Measurements from ENCODE around the gene XIRP1. TPM values are rescaled to one million over a fixed set of nuclear protein-coding genes. Genes with fewer than 3 reads are reported as not detected.

The XIRP1 gene
- total RNA-seq, 2 donors from 2014 or later, result not detected

- no peak overlapping the region for H3K9ac ChIP-seq (ENCODE audit: extremely low read depth, low read length, poor library complexity, severe bottlenecking)
- no peaks in the 10 kb centered on the region for H3K36me3 ChIP-seq (ENCODE audit: control insufficient read depth, insufficient read depth, low read length)
- H3K27ac Mint-ChIP-seq, result no peak overlapping the region
- H3K36me3 Mint-ChIP-seq (ENCODE audit: low read depth), result no peaks in the 10 kb centered on the region
- H3K9me3 ChIP-seq (ENCODE audit: control insufficient read depth, low read length), result peaks cover 7% of the 10 kb centered on the region
- no peak for DNase-seq
- no peak overlapping the region for H3K4me3 Mint-ChIP-seq
- no peak overlapping the region for H3K27ac ChIP-seq (ENCODE audit: low read depth, low read length)
- no peaks in the 10 kb centered on the region for H3K27me3 ChIP-seq (ENCODE audit: control insufficient read depth, insufficient read depth, low read length, poor library complexity, severe bottlenecking)
- no peaks in the 10 kb centered on the region for H3K27me3 Mint-ChIP-seq (ENCODE audit: insufficient read depth)
- H3K4me1 ChIP-seq (ENCODE audit: control insufficient read depth, insufficient read depth, low read length), result no peaks in the 10 kb centered on the region
- 80 to 92% methylated on average over 1 to 2 of the region's 2 CpGs for WGBS, 2 experiments (ENCODE audit: insufficient coverage in 1 of 2, insufficient read length in 1 of 2)
- H3K9me3 Mint-ChIP-seq, result no peaks in the 10 kb centered on the region
- TF ChIP-seq CTCF (conservative IDR thresholded peaks at IDR 0.05), result no peak
- H3K4me3 ChIP-seq (ENCODE audit: low read length), result no peak overlapping the region
- peaks cover 17% of the 10 kb centered on the region for H3K4me1 Mint-ChIP-seq
These were observed 21.2 kb upstream of the XIRP1 start for GRCh38 chr3:39213613-39214012.

GRCh38 chr3:39212665-39213064 lies 20.3 kb upstream of the XIRP1 start:
- no peak overlapping the region for H3K27ac ChIP-seq (ENCODE audit: low read depth, low read length)
- no peak for TF ChIP-seq CTCF (conservative IDR thresholded peaks at IDR 0.05)
- H3K27me3 Mint-ChIP-seq (ENCODE audit: insufficient read depth), result no peaks in the 10 kb centered on the region
- H3K4me1 ChIP-seq (ENCODE audit: control insufficient read depth, insufficient read depth, low read length), result peaks cover 7% of the 10 kb centered on the region
- WGBS, 2 experiments (ENCODE audit: insufficient coverage in 1 of 2, insufficient read length in 1 of 2), result 100% methylated on average over 1 of the region's 1 CpG; no CpG with 5 or more reads in 1 of the 2 experiments
- no peaks in the 10 kb centered on the region for H3K36me3 ChIP-seq (ENCODE audit: control insufficient read depth, insufficient read depth, low read length)
- H3K4me3 Mint-ChIP-seq, result no peak overlapping the region
- H3K36me3 Mint-ChIP-seq (ENCODE audit: low read depth), result no peaks in the 10 kb centered on the region
- H3K4me3 ChIP-seq (ENCODE audit: low read length), result no peak overlapping the region
- no peaks in the 10 kb centered on the region for H3K27me3 ChIP-seq (ENCODE audit: control insufficient read depth, insufficient read depth, low read length, poor library complexity, severe bottlenecking)
- H3K9me3 Mint-ChIP-seq, result no peaks in the 10 kb centered on the region
- H3K4me1 Mint-ChIP-seq, result peaks cover 26% of the 10 kb centered on the region
- H3K9ac ChIP-seq (ENCODE audit: extremely low read depth, low read length, poor library complexity, severe bottlenecking), result no peak overlapping the region
- DNase-seq, result no peak
- no peak overlapping the region for H3K27ac Mint-ChIP-seq
- H3K9me3 ChIP-seq (ENCODE audit: control insufficient read depth, low read length), result peaks cover 7% of the 10 kb centered on the region

- no peaks in the 10 kb centered on the region for H3K36me3 ChIP-seq (ENCODE audit: control insufficient read depth, insufficient read depth, low read length)
- Mint-ChIP-seq H3K36me3 (ENCODE audit: low read depth) (no peaks in the 10 kb centered on the region), H3K27ac (no peak overlapping the region), H3K9me3 (no peaks in the 10 kb centered on the region), H3K4me1 (peaks cover 38% of the 10 kb centered on the region), H3K4me3 (no peak overlapping the region), H3K27me3 (ENCODE audit: insufficient read depth) (no peaks in the 10 kb centered on the region)
- no peak overlapping the region for H3K9ac ChIP-seq (ENCODE audit: extremely low read depth, low read length, poor library complexity, severe bottlenecking)
- H3K9me3 ChIP-seq (ENCODE audit: control insufficient read depth, low read length), result peaks cover 7% of the 10 kb centered on the region
- H3K4me3 ChIP-seq (ENCODE audit: low read length), result no peak overlapping the region
- H3K27ac ChIP-seq (ENCODE audit: low read depth, low read length), result no peak overlapping the region
- DNase-seq, result peak; percentile 82
- peaks cover 11% of the 10 kb centered on the region for H3K4me1 ChIP-seq (ENCODE audit: control insufficient read depth, insufficient read depth, low read length)
- TF ChIP-seq CTCF (conservative IDR thresholded peaks at IDR 0.05), result peak; percentile 65
- no peaks in the 10 kb centered on the region for H3K27me3 ChIP-seq (ENCODE audit: control insufficient read depth, insufficient read depth, low read length, poor library complexity, severe bottlenecking)
- 84 to 86% methylated on average over 2 to 4 of the region's 4 CpGs for WGBS, 2 experiments (ENCODE audit: insufficient coverage in 1 of 2, insufficient read length in 1 of 2)
These were observed 19.1 kb upstream of the XIRP1 start for GRCh38 chr3:39211332-39212130.

Measured in endodermal cell (in vitro differentiated cells).